Kidney epithelial cell (primary cell): ENCODE measurements around the gene SLC7A7. TPM values are rescaled to one million over a fixed set of nuclear protein-coding genes. Genes with fewer than 3 reads are reported as not detected.
"Not testable (repeated sequence)": the region's sequence is repeated elsewhere in the genome, so short reads cannot be mapped to it uniquely, and the experiment has no call there.

ENCODE experiments used
- DNase-seq: peaks from one replicate; pipeline ENCODE4 v3.0.0-alpha.2; 2010; ENCODE audit warnings: low read depth
- H3K27me3 ChIP-seq: 2 replicates; pipeline ENCODE4 v1.6.0; 2011; ENCODE audit warnings: low read length; ENCODE audit not compliant: control insufficient read depth, insufficient read depth
- H3K36me3 ChIP-seq: 2 replicates; pipeline ENCODE4 v1.5.1; 2011; ENCODE audit warnings: low read length; ENCODE audit not compliant: control insufficient read depth, insufficient read depth
- H3K4me3 ChIP-seq: 2 replicates; pipeline ENCODE4 v1.5.1; 2011; ENCODE audit warnings: low read depth, mild to moderate bottlenecking, control low read depth, low read length
- CTCF ChIP-seq: IDR thresholded peaks from 2 replicates; pipeline ENCODE4 v1.5.1; 2011; ENCODE audit warnings: mild to moderate bottlenecking, moderate library complexity, low read length, control low read depth, inconsistent platforms; ENCODE audit not compliant: insufficient read depth, poor library complexity, severe bottlenecking
- total RNA-seq: library from RNA; depleted of rRNA; stranded (reverse); fragments of >200 nt; gene quantifications from 2 replicates; pipeline ENCODE4 v1.2.3, GENCODE V29; 2015

The SLC7A7 gene
- total RNA-seq, 1 donor from 2014 or later = 6.8 TPM

- no peak for TF ChIP-seq CTCF
- Histone ChIP-seq H3K27me3 (no peaks in the 10 kb centered on the region), H3K36me3 (peaks cover 1% of the 10 kb centered on the region), H3K4me3 (no peak overlapping the region)
- DNase-seq = no peak
These were observed 45.9 kb downstream of the SLC7A7 start for GRCh38 chr14:22769369-22769768.

GRCh38 chr14:22768947-22769346 is 46.3 kb downstream of the SLC7A7 start:
- H3K4me3 ChIP-seq = no peak overlapping the region
- H3K36me3 ChIP-seq = peaks cover 1% of the 10 kb centered on the region
- no peaks in the 10 kb centered on the region for H3K27me3 ChIP-seq
- no peak for DNase-seq
- TF ChIP-seq CTCF = no peak

GRCh38 chr14:22767323-22767589 is 48.0 kb downstream of the SLC7A7 start:
- DNase-seq = no peak

GRCh38 chr14:22766457-22767322 is 48.5 kb downstream of the SLC7A7 start, which contains the start of gene OXA1L:
Gene OXA1L, plus strand, starts transcription at chr14:22766688. Its CDS starts 14 bp downstream, at chr14:22766702.
- no peak for TF ChIP-seq CTCF
- peaks cover 1% of the 10 kb centered on the region for H3K36me3 ChIP-seq
- peak; percentile 94 for DNase-seq
- peak within 1 kb of the TSS; percentile 80 for H3K4me3 ChIP-seq
- no peaks in the 10 kb centered on the region for H3K27me3 ChIP-seq

More at GRCh38 chr14:22767323-22767589, 48.0 kb downstream of the SLC7A7 start:
- TF ChIP-seq CTCF = no peak
- Histone ChIP-seq H3K4me3 (peak overlapping the region; percentile 80), H3K36me3 (peaks cover 1% of the 10 kb centered on the region), H3K27me3 (no peaks in the 10 kb centered on the region)

- Histone ChIP-seq H3K27me3 (no peaks in the 10 kb centered on the region), H3K4me3 (no peak overlapping the region), H3K36me3 (no peaks in the 10 kb centered on the region)
- no peak for DNase-seq
- TF ChIP-seq CTCF = no peak
These were observed 50.9 kb downstream of the SLC7A7 start for GRCh38 chr14:22764382-22764781.

- no peak for DNase-seq
- H3K27me3 ChIP-seq = no peaks in the 10 kb centered on the region
- no peaks in the 10 kb centered on the region for H3K36me3 ChIP-seq
- H3K4me3 ChIP-seq = no peak overlapping the region
- TF ChIP-seq CTCF = no peak
These were observed 53.5 kb downstream of the SLC7A7 start for GRCh38 chr14:22761734-22762133.

GRCh38 chr14:22757972-22758650 is 57.1 kb downstream of the SLC7A7 start:
- not testable (repeated sequence) for H3K27me3 ChIP-seq, H3K36me3 ChIP-seq, DNase-seq, H3K4me3 ChIP-seq
